K562 treated with DMSO at 1 percent for 12 hours (cell line): ENCODE results near the gene C12orf57. TPM values are rescaled to one million over a fixed set of nuclear protein-coding genes. Genes with fewer than 3 reads are reported as not detected.

ENCODE experiments used
- total RNA-seq: library from RNA; unstranded; fragments of 300-600 nt; gene quantifications from 2 replicates; pipeline ENCODE4 v1.2.3, GENCODE V29; 2022; ENCODE audit not compliant: insufficient read depth

The C12orf57 gene, protein sequence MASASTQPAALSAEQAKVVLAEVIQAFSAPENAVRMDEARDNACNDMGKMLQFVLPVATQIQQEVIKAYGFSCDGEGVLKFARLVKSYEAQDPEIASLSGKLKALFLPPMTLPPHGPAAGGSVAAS
- 403 and 716 TPM in 2 replicates for total RNA-seq

DNA sequence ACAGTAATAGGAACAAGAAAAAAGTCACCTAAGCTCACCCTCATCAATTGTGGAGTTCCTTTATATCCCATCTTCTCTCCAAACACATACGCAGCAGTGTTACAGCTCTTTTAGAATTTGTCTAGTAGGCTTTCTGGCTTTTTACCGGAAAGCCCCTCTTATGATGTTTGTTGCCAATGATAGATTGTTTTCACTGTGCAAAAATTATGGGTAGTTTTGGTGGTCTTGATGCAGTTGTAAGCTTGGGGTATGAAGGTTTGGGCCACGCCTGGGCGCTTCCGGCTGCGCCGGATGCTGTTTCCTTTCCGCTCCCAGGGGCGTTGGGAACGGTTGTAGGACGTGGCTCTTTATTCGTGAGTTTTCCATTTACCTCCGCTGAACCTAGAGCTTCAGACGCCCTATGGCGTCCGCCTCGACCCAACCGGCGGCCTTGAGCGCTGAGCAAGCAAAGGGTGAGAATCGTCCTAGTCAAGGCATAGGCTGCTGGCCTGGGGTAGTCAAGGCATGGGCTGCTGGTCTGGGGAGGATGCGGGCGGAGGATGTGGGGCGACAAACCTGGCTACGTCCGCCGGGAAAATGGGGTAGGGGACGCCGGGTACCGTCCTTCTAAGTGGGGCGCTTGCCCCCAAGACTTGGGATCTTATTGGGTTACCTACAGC, at the start of gene C12orf57, which contains the start of gene RNU7-1:
C12orf57 (plus strand) TSS at position 301 of the 659 bp plus-strand sequence; CDS start at position 401, 100 bp downstream.
RNU7-1 (plus strand) TSS at position 95 of the 659 bp plus-strand sequence.

DNA sequence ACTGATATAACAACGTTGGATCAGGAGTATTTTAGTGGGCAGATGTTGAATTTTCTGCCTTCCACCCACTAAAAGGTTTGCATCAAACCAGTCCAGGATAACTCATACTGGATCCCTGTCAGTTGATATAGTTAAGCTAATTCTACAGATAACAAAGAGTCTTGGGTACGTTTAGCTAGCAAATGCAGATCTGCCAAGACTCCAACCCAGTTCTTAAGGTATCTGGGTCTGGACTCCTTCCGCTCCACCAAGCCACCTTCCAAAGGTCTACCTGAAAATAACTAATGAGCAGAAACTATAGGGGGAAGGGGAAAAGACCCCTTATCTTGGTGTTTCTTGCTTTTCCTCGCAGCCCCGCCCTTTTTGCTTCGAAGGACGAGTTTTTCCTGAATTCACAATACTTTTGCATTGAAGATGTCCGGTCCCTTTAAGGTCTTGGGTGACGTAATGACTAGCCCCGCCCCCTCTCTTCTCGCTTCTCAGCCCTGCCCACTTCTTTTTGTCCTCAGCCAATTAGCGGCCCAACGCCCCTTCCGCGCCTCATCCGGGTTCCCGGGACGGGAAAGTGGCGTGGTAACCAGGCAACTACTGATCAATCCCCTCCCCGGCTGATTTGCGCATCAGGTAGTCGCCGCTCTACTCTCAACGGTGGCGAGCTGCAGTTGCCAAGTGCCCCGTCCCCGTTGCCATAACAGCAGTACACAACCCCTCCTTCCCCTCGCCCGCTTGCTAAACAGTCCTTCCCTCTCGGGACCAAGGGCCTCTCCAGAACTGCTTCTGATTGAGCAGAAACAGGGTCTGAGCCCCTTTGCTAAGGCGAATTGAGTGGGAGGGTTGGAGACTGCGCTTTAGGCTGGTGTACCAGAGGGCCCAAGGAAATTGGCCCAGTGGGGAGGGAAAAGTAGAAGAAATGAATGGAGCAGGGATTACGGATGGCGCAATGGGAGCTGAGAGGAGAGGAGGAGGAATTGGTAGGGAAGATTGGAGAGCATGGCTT, 39.2 kb upstream of the C12orf57 start, which contains the start of gene LRRC23:
LRRC23 (plus strand) TSS at position 543 of the 997 bp plus-strand sequence. CDS start 812 bp downstream, outside the sequence.

DNA sequence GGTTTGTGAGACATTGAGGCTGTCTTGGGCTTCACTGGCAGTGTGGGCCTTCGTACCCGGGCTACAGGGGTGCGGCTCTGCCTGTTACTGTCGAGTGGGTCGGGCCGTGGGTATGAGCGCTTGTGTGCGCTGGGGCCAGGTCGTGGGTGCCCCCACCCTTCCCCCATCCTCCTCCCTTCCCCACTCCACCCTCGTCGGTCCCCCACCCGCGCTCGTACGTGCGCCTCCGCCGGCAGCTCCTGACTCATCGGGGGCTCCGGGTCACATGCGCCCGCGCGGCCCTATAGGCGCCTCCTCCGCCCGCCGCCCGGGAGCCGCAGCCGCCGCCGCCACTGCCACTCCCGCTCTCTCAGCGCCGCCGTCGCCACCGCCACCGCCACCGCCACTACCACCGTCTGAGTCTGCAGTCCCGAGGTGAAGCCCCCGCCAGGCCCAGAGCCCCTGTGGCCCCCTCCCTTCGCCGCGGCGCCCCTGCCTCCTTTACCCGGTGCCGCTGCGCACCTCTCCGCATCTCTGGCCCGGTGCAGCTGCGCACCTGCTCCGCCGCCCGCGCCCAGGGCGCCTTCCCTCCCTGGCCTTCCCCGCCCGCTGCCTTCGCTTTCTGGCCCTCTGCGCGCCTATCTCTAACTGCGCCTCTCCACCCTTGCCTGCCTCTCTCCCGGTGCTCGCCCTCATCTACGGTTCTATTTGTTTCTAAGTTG, 29.4 kb upstream of the C12orf57 start, which contains the start of gene ENO2:
ENO2 (plus strand) TSS at position 335 of the 701 bp plus-strand sequence. CDS start 1,253 bp downstream, outside the sequence.

DNA sequence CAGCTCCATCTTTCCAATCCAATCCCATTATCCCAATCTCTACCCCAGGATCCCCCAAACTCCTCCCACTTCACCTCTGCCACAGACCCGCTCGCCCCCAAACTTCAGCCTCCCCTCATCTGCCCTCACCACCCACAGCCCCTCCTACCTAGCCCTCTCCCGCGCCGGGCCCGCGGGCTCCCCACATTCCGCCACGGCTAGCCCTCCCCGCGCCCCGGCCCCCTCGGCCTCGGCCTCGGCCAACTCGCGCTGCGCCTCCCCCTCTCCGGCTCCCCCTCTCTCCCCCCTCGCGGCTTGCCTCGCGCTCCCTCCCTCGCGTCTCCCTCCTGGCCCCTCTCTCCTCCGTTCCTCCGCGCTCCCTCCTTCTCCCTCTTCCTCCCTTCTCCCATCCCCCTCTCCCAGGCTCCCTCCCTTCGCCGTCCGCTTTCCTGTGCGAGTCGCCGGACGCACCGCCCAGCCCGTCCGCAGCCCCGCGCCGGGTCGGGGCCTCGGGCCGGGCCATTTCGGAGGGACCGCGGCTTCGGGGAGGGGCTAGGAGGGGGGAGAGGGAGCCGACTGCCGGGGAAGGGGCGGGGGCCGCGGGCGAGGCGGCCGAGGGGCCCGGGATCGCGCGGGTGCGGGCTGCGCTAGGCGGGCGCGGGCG, 16.3 kb upstream of the C12orf57 start, which contains the start of gene ATN1:
ATN1 (plus strand) TSS at position 581 of the 643 bp plus-strand sequence. CDS start 6,043 bp downstream, outside the sequence.

DNA sequence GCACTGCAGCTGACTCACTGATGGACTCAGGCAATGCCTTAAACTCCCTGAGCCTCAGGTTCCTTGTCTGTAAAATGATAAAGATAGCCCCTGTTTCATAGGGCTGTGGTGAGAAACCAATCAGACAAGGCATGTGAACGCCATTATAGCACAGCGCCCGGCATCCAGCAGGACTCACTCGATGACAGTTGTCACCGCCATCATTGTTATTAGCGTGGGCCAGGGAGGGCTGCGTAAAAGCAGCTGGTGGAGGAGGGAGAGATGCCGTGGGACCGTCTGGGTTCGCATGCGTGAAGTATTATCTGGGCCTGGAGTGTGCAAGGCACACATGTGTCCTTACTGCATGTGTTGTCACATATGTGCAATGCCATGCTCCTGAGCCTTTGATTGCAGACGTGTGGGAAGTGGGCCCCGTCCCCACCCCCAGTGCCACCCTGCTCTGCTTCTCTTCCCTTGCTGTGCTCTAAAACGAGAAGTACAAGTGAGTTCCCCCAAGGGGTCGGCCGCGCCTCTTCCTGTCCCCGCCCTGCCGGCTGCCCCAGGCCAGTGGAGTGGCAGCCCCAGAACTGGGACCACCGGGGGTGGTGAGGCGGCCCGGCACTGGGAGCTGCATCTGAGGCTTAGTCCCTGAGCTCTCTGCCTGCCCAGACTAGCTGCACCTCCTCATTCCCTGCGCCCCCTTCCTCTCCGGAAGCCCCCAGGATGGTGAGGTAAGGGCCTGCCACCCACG, 7.2 kb downstream of the C12orf57 start, which contains the start of gene PTPN6:
PTPN6 (plus strand) TSS at position 546 of the 730 bp plus-strand sequence; CDS start at position 703, 157 bp downstream.

Other genes starting within 250 kb of the C12orf57 start
- not detected in 2 replicates for gene PIANP, start 243.2 kb upstream of the C12orf57 start, total RNA-seq
- 21.1 and 32.5 TPM in 2 replicates for gene COPS7A, start 220.0 kb upstream of the C12orf57 start, total RNA-seq
- 133 and 149 TPM in 2 replicates for gene MLF2, start 190.9 kb upstream of the C12orf57 start, total RNA-seq
- gene PTMS, start 177.7 kb upstream of the C12orf57 start, total RNA-seq, result 336 and 424 TPM in 2 replicates
- 0.92 and 1.6 TPM in 2 replicates for gene LAG3, start 171.5 kb upstream of the C12orf57 start, total RNA-seq
- 0.70 TPM in 1 of 2 replicates, not detected in the other for gene CD4, start 154.5 kb upstream of the C12orf57 start, total RNA-seq
- 2.0 and 3.7 TPM in 2 replicates for gene GPR162, start 122.2 kb upstream of the C12orf57 start, total RNA-seq
- gene P3H3, start 115.6 kb upstream of the C12orf57 start, total RNA-seq, result 17.7 and 18.5 TPM in 2 replicates
- gene GNB3, start 103.1 kb upstream of the C12orf57 start, total RNA-seq, result 3.0 and 3.1 TPM in 2 replicates
- gene CDCA3, start 92.7 kb upstream of the C12orf57 start, total RNA-seq, result 32.5 and 43.7 TPM in 2 replicates
- gene USP5, start 91.9 kb upstream of the C12orf57 start, total RNA-seq, result 45.6 and 61.5 TPM in 2 replicates
- 410 and 515 TPM in 2 replicates for gene TPI1, start 76.5 kb upstream of the C12orf57 start, total RNA-seq
- gene SPSB2, start 70.7 kb upstream of the C12orf57 start, total RNA-seq, result 5.4 and 6.6 TPM in 2 replicates
- gene LRRC23, start 39.2 kb upstream of the C12orf57 start, total RNA-seq, result 4.7 and 13.1 TPM in 2 replicates
- 29.5 and 40.4 TPM in 2 replicates for gene ENO2, start 29.4 kb upstream of the C12orf57 start, total RNA-seq
- gene ATN1, start 16.1 kb upstream of the C12orf57 start, total RNA-seq, result 15.3 and 39.8 TPM in 2 replicates
- not detected in 2 replicates for gene RNU7-1, start 206 bp upstream of the C12orf57 start, total RNA-seq
- gene PTPN6, start 7.3 kb downstream of the C12orf57 start, total RNA-seq, result 8.0 and 8.3 TPM in 2 replicates
- 261 and 278 TPM in 2 replicates for gene PHB2, start 26.6 kb downstream of the C12orf57 start, total RNA-seq
- gene EMG1, start 26.9 kb downstream of the C12orf57 start, total RNA-seq, result 14.9 and 18.5 TPM in 2 replicates
- 13.6 and 38.4 TPM in 2 replicates for gene LPCAT3, start 74.5 kb downstream of the C12orf57 start, total RNA-seq
- 2.8 TPM in 1 of 2 replicates, not detected in the other for gene C1S, start 116.7 kb downstream of the C12orf57 start, total RNA-seq
- gene C1R, start 148.4 kb downstream of the C12orf57 start, total RNA-seq, result 2.8 and 5.8 TPM in 2 replicates
- gene C1RL, start 165.2 kb downstream of the C12orf57 start, total RNA-seq, result 5.0 and 16.1 TPM in 2 replicates
- 3.2 and 3.7 TPM in 2 replicates for gene RBP5, start 184.9 kb downstream of the C12orf57 start, total RNA-seq
- 7.7 and 18.4 TPM in 2 replicates for gene CLSTN3, start 186.3 kb downstream of the C12orf57 start, total RNA-seq
- 13.3 and 18.6 TPM in 2 replicates for gene PEX5, start 245.7 kb downstream of the C12orf57 start, total RNA-seq